Suprapubic skin (tissue), 4 donors: ENCODE results near the gene TBC1D16. TPM values are rescaled to one million over a fixed set of nuclear protein-coding genes. Genes with fewer than 3 reads are reported as not detected.

Experiments used
- DNase-seq, 2 donors: peaks; one replicate each; pipeline ENCODE4 v3.0.0-alpha.2; 2019; ENCODE audit warnings: low spot score in 2 of 2
- H3K27ac ChIP-seq: fragments of 200-600 bp; sonication (generic); one replicate; pipeline ENCODE4 v1.5.1; 2019
- H3K27me3 ChIP-seq: fragments of 200-600 bp; sonication (generic); one replicate; pipeline ENCODE4 v1.5.1; 2019
- H3K36me3 ChIP-seq: fragments of 200-600 bp; sonication (generic); one replicate; pipeline ENCODE4 v1.5.1; 2019
- H3K4me1 ChIP-seq: fragments of 200-600 bp; sonication (generic); one replicate; pipeline ENCODE4 v1.5.1; 2019
- H3K4me3 ChIP-seq: fragments of 200-600 bp; sonication (generic); one replicate; pipeline ENCODE4 v1.5.1; 2019; ENCODE audit warnings: mild to moderate bottlenecking
- H3K9me3 ChIP-seq: fragments of 200-600 bp; sonication (generic); one replicate; pipeline ENCODE4 v1.5.1; 2019
- CTCF ChIP-seq, 2 donors: fragments of 200-600 bp in 1 of 2; fragments of 450-650 bp in 1 of 2; sonication (generic) in 1 of 2; IDR thresholded peaks; one replicate each; pipeline ENCODE4 v1.5.1; 2016 to 2019; ENCODE audit warnings: antibody characterized with exemption in 2 of 2, mild to moderate bottlenecking in 1 of 2, moderate library complexity in 1 of 2
- EP300 ChIP-seq: sonication (generic); formaldehyde crosslinking; IDR thresholded peaks from one replicate; pipeline ENCODE4 v1.6.1; 2017; ENCODE audit warnings: antibody characterized with exemption
- POLR2A ChIP-seq, 2 donors: fragments of 450-650 bp; IDR thresholded peaks; one replicate each; pipeline ENCODE4 v1.6.1; 2017; ENCODE audit warnings: antibody characterized with exemption in 2 of 2, mild to moderate bottlenecking in 2 of 2, moderate library complexity in 2 of 2
- POLR2AphosphoS5 ChIP-seq, 3 donors: sonication (generic); formaldehyde crosslinking; IDR thresholded peaks; one replicate each; pipeline ENCODE4 v1.6.1; 2017; ENCODE audit warnings: antibody characterized with exemption in 3 of 3
- WGBS: methylation state at CpG from one replicate; pipeline ENCODE4 v1.1.5; 2018; 5-methylcytosine and 5-hydroxymethylcytosine counted together
- total RNA-seq, 4 donors: library from RNA; depleted of rRNA; stranded (reverse); fragments of >200 nt; gene quantifications; one replicate each; pipeline ENCODE4 v1.1.0, GENCODE V29; 2016

The TBC1D16 gene
- total RNA-seq, 4 donors from 2014 or later = 18.6 to 33.6 (median 22.7) TPM

DNA sequence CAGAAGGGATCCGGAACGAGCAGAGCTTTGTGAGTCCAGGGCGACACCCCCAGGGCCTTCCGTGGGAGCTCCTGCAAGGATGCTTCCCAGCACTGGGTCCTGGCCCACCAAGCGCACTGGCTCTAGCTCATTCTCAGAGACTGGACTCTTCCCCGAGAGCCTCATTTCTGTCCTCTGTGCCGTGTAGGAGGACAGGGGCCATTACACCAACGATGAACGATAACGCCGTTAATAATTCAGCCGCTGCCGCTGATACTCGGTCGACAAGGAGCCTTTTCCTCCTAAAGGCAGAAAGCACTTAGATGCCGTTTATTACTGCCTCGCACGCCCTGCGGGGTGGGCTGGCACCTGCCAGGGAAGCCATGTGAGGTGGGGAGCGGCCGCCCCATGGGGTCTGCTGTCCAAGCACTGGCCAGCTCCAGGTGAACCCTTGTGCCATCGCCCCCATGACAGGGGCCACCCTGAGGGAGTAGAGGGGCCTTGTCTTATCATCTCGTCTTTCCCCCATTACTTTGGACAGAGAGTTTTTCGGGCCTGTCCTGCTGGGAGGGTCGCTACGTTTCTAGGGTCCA is 33.5 kb downstream of the TBC1D16 start:
- Histone ChIP-seq H3K27me3 (no peaks in the 10 kb centered on the region), H3K36me3 (peaks cover 4% of the 10 kb centered on the region), H3K9me3 (no peaks in the 10 kb centered on the region), H3K4me1 (peaks cover 11% of the 10 kb centered on the region), H3K4me3 (no peak overlapping the region), H3K27ac (no peak overlapping the region)
- TF ChIP-seq EP300 (no peak), CTCF (IDR thresholded peaks at IDR 0.05) (no peak), POLR2AphosphoS5 (IDR thresholded peaks at IDR 0.05) (no peak), POLR2A (IDR thresholded peaks at IDR 0.05) (no peak)
- WGBS = 93% methylated on average over 20 of the region's 26 CpGs
- no peak for DNase-seq

GRCh38 chr17:80000981-80001775 is 34.5 kb downstream of the TBC1D16 start:
- no peak for DNase-seq
- Histone ChIP-seq H3K27ac (no peak overlapping the region), H3K9me3 (no peaks in the 10 kb centered on the region), H3K27me3 (no peaks in the 10 kb centered on the region), H3K4me3 (no peak overlapping the region), H3K36me3 (peaks cover 4% of the 10 kb centered on the region), H3K4me1 (peaks cover 9% of the 10 kb centered on the region)
- TF ChIP-seq EP300 = no peak
- TF ChIP-seq CTCF (IDR thresholded peaks at IDR 0.05) = no peak
- 90% methylated on average over 27 of the region's 29 CpGs for WGBS

- H3K9me3 ChIP-seq = no peaks in the 10 kb centered on the region
- DNase-seq = no peak
- H3K36me3 ChIP-seq = peaks cover 4% of the 10 kb centered on the region
- H3K27me3 ChIP-seq = no peaks in the 10 kb centered on the region
- no peak overlapping the region for H3K27ac ChIP-seq
- whole genome bisulfite sequencing = 92% methylated on average over 4 of the region's 7 CpGs
- H3K4me1 ChIP-seq = peaks cover 3% of the 10 kb centered on the region
- H3K4me3 ChIP-seq = no peak overlapping the region
- TF ChIP-seq POLR2AphosphoS5 (IDR thresholded peaks at IDR 0.05) (no peak), POLR2A (IDR thresholded peaks at IDR 0.05) (no peak), CTCF (IDR thresholded peaks at IDR 0.05) (no peak), EP300 (no peak)
Measured at GRCh38 chr17:80000136-80000535, 35.5 kb downstream of the TBC1D16 start.

- no peak for DNase-seq
- no peak overlapping the region for H3K4me3 ChIP-seq
- H3K9me3 ChIP-seq = no peaks in the 10 kb centered on the region
- H3K27me3 ChIP-seq = no peaks in the 10 kb centered on the region
- no peak for TF ChIP-seq POLR2A (IDR thresholded peaks at IDR 0.05)
- no peak for TF ChIP-seq CTCF (IDR thresholded peaks at IDR 0.05)
- TF ChIP-seq EP300 = no peak
- no peak for TF ChIP-seq POLR2AphosphoS5 (IDR thresholded peaks at IDR 0.05)
- WGBS = 70% methylated on average over 14 of the region's 15 CpGs
- H3K27ac ChIP-seq = no peak overlapping the region
- H3K4me1 ChIP-seq = peaks cover 26% of the 10 kb centered on the region
- H3K36me3 ChIP-seq = no peaks in the 10 kb centered on the region
Measured at GRCh38 chr17:79997011-79997660, 38.5 kb downstream of the TBC1D16 start.

GRCh38 chr17:79996291-79996690 is 39.4 kb downstream of the TBC1D16 start:
- H3K27me3 ChIP-seq = no peaks in the 10 kb centered on the region
- no peak overlapping the region for H3K4me3 ChIP-seq
- TF ChIP-seq POLR2A (IDR thresholded peaks at IDR 0.05) = no peak
- no peak for TF ChIP-seq CTCF (IDR thresholded peaks at IDR 0.05)
- no peak for TF ChIP-seq EP300
- no peak for TF ChIP-seq POLR2AphosphoS5 (IDR thresholded peaks at IDR 0.05)
- no peak for DNase-seq
- H3K27ac ChIP-seq = no peak overlapping the region
- H3K4me1 ChIP-seq = peaks cover 34% of the 10 kb centered on the region
- H3K9me3 ChIP-seq = no peaks in the 10 kb centered on the region
- H3K36me3 ChIP-seq = no peaks in the 10 kb centered on the region
- 83% methylated on average over 12 of the region's 12 CpGs for WGBS
